Measurements from ENCODE around the gene PPP6R3.
"Not testable (repeated sequence)": the region's sequence is repeated elsewhere in the genome, so short reads cannot be mapped to it uniquely, and the experiment has no call there.

Gene PPP6R3

DNA sequence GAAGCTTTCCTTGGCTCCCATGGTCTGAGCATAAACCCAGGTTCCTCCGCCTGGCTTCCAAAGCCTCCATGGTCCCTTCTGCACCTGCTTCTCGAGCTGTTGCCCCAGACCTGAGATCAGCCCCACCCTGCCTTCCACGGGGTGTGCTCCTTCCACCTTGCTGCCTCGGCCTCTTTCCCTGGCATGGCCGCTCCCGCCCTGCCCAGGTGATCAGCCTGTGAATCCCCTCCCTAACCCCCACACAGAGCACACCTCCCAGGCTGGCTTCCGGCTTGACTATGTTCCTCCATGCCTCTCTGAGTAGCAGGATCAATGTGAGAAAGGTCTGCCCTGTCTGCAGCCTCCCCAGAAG, 2.7 kb upstream of the PPP6R3 start:
- DNase-seq: no peak

GRCh38 chr11:68458340-68458739, 2.2 kb upstream of the PPP6R3 start:
- DNase-seq: not testable (repeated sequence)

DNA sequence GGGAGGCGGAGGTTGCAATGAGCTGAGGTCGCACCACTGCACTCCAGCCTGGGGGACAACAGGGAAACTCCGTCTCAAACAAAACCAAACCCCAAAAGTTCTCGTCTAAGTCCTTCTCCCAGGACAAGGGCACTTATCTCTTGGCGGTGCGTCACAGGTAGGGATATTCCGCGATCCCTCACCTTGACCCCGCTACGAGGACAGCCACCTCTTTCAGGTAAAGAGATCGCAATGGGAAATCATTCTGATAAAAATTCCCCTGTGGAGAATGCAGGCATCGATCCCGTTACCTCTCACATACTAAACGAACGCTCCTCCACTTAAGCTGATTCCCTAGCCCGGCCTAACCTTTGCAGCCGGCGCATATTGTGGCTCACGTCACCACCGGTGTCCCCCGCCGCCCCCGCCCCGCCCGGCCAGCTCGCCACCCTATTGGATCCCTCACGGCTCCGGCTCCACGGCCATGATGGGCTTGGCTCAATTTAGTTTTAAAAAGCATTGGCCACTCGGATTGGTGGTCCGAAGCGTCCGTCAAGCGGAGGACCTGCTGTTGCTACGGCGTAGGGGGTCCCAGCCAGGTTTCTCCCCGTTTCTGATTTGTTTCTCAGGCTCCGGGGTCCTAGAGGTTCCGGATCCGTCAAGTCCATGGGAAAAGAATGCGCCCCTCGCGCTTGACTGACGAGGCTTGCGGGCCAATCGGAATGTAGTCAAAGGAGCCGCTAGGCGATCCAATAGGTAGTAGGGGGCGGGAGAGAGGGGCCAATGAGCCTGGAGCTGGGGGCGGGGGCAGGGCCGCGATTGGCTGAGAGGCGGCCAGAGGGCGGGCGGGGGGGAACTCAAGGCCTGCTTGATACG, 439 bp upstream of the PPP6R3 start:
- DNase-seq: peak; percentile 90

GRCh38 chr11:68461575-68461917, 994 bp downstream of the PPP6R3 start:
- DNase-seq: no peak

DNA sequence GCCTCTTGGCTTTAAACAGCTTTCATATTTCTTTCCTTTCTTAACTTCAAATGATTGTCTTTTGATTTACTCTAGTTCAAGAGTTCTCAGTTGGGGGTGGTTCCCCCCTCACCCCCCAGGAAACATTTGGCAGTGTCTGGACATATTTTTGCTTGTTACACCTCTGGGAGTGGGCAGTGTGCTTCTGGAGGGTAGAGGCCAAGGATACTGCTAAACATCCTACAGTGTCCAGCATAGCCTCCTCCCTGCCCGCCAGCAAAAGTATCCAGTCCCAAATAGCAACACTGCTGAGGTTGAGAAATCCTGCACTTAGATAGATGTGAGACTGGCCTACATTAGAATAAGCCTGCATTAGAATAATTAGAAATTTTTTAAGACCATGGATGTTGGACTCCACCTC, 3.2 kb downstream of the PPP6R3 start:
- DNase-seq: no peak

- no peak for DNase-seq
Measured at GRCh38 chr11:68467201-68467834, 6.8 kb downstream of the PPP6R3 start.

DNA sequence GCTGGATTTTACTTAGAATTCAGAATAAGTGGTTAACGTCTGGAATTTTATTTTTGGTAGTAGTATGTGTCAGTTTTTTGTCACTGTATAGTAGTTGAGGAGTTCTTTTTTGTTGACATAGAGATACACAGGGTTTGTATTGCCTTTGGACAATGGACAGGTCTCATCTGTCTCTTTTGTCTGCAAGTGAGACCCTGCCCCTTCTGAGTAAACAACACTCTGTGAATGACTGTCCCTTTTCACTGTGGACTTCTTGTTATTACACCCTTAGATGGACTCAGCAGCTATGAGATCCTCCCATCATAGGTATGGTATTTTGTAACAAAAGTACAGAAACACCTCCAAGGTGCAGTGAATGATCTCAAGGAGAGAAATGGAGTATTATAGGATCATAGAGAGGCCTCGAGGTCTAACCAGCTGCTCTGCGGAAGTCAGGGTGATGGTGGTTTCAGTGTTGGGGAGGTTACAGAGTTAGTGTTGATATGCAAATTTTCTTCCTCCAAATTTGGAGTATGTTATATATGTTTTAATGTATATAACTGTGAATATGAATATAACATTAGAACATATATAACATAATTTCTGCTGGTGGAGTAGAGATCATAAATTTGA, 7.8 kb downstream of the PPP6R3 start:
- no peak for DNase-seq

- DNase-seq: no peak
Measured at GRCh38 chr11:68469122-68469521, 8.6 kb downstream of the PPP6R3 start.

- no peak for DNase-seq
Measured at GRCh38 chr11:68469642-68470041, 9.1 kb downstream of the PPP6R3 start.

- no peak for DNase-seq
Measured at GRCh38 chr11:68470304-68470811, 9.8 kb downstream of the PPP6R3 start.

DNA sequence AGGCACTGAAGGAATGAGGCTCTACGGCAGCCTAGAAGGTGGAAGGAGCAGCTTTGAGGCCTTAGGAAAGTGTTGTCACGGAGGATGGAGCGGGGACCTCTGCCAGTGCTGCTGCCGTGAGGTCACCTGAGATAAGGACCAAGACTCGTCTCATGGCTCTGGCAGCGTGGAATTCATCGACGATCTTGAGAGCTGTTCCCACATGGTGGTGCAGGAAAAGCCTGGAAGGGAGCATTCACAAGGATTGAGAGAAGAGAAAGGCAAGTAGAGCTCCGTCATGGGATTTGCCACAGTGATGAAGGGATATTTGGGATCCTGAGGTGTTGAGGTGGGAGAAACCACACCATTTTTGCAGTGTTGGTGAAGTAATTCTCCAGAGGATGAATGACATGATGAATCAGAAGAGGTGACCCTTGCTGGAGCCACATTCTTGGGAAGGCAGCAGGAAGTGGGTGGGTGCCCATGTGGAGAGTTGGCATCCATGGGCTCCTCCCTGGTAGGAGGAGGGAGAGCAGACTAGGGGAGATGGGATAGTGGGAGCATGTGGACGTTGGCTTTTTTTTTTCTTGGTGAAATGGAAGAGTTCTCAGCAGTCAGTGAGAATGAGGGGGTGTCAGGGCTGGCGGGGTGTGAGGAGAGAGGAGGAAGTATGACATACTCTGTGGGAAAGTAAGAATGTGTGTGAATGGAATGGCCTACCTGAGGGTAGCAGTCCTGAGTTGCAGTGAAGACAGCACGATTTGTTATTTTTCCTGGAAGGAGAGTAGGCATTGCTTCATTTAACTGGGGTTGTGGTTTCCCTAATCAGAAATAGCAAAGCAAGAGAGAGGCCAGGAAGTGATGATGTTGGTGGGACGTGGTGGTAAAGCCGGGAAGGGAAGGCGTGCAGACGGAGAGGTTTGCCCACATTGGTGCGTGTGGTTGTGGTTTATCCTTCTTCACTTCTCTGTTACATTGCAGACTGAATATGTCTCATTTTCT, 11.1 kb downstream of the PPP6R3 start:
- peak; percentile 34 for DNase-seq

DNA sequence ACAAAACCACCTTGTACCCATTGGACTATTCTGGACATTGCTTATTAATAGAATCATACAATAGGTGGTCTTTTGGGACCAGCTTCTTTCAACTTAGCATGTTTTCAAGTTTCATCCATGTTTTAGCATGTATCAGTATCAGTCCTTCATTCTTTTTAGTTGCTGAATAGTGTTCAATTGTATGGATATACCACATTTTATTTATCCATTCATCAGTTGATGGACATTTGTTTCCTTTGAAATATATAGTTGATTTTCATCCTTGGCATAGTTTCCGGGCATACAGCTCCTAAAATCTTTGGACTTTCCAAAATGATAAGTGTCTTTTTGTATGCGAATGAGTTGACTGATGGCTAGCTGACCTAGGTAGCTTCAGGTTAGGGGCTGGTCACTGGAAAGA, 12.2 kb downstream of the PPP6R3 start:
- DNase-seq: no peak

GRCh38 chr11:68473693-68474092, 13.1 kb downstream of the PPP6R3 start:
- no peak for DNase-seq

DNA sequence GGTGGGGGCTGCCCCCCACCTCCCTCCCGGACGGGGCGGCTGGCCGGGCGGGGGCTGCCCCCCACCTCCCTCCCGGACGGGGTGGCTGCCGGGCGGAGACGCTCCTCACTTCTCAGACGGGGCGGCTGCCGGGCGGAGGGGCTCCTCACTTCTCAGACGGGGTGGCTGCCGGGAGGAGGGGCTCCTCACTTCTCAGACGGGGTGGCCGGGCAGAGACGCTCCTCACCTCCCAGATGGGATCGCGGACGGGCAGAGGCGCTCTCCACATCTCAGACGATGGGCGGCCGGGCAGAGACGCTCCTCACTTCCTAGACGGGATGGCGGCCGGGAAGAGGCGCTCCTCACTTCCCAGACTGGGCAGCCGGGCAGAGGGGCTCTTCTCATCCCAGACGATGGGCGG, 15.1 kb downstream of the PPP6R3 start:
- not testable (repeated sequence) for DNase-seq

DNA sequence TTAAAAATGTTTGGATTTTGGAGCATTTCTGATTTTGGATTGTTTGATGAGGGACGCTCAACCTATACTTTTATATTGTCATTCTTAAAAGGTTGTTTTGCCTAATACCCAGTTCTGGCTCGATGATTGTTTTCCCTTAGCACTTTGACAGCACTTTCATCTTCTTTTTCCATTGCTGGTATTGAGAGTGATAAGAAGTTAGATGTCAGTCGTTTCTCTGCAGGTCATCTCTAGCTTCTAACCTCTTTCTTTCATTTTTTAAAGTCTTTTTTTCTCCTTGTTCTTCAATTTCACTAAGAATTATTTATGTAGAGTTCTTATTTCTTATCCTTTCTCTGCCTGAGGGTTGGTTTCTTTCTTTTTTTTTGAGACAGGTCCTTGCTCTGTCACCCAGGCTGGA, 18.8 kb downstream of the PPP6R3 start:
- no peak for DNase-seq

DNA sequence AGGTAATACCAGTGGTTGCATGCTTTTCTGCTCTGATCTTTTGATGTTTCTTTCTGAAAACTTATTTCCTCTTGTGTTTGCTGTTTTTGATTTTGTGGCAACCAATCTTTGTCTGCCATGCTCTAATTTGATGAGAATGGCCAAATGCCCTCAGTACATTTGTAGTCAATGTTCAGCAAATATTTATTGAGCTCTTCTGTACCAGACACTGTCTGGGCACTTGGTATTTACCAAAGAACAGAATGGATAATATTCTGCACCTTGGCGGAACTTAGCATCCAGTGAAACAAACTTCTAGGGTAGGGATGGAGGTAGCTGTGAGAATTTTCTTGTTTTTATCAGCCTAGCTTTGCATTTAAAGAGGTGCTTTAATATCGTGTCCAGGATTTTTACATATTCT, 19.6 kb downstream of the PPP6R3 start:
- DNase-seq: no peak

GRCh38 chr11:68480852-68481510, 20.4 kb downstream of the PPP6R3 start:
- no peak for DNase-seq

GRCh38 chr11:68481579-68482240, 21.2 kb downstream of the PPP6R3 start:
- no peak for DNase-seq

GRCh38 chr11:68488623-68489022, 28.1 kb downstream of the PPP6R3 start:
- DNase-seq: no peak

DNA sequence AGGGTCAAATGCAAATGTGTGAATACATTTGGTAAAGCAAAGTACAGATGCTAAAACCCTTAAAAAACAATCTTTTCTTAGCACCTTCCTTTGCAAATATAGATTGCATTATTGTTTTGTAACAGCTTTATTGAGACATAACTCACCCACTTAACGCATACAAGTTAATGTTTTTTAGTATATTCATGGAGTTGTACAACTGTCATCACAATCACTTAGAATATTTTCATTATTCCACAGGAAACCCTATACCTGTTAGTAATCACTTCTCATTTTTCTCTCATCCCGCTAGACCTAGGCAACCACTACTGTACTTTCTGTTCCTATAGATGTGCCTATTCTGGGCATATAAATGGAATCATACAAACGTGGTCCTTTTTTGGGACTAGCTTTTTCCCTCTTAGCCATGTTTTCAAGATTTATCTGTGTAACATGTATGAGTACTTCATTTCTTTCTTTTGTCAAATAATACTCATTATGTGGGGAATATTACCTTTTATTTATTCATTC, 34.7 kb downstream of the PPP6R3 start:
- DNase-seq: no peak

DNA sequence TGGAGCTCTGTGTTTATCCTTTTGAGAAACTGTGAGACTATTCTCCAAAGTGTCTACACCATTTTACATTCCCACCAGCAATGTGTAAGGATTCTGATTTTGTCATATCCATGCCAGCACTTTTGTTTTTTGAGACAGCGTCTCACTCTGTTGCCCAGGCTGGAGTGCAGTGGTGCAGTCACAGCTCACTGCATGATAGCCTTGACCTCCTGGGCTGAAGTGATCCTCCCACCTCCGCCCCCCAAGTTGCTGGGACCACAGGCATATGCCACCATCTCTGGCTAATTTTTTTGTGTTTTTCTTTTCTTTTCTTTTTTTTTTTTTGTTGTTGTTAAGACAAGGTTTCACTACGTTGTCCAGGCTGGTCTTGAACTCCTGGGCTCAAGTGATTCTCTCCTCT, 35.3 kb downstream of the PPP6R3 start:
- DNase-seq: no peak

DNA sequence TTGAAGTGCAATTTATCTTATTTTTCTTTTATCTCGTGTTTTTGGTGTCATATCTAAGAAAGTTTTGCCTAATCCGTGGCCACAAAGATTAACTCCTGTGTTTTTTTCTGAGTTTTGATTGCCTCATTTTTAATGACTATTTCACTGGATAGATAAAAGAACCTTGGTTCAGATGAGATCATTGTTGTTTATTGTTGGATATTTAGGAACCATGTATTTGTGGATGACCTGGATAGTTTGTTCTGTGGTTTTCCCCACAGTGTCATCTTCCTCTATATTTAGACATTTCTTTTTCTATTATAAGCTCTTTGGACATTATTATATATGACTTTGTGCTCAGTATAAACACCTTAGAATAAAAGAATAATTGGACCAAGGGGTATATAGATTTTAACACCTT, 37.2 kb downstream of the PPP6R3 start:
- no peak for DNase-seq
